ENCODE results near the gene GAST. TPM values are rescaled to one million over a fixed set of nuclear protein-coding genes. Genes with fewer than 3 reads are reported as not detected.
A peak's percentile ranks its signal among the peaks of the same experiment; 100 is the strongest.

GAST gene
- polyA plus RNA-seq, 2 of the 4 experiments (the other 2 are of a cell fraction): not detected

- TF ChIP-seq HMGXB4 (CRISPR knock-in tag; IDR thresholded peaks at IDR 0.05; ENCODE audit: borderline replicate concordance) (no peak; the same call in 1 of the 2 replicates), NPAS2 (CRISPR knock-in tag; IDR thresholded peaks at IDR 0.05; ENCODE audit: borderline replicate concordance) (no peak), HOXA7 (CRISPR knock-in tag; IDR thresholded peaks at IDR 0.05) (peak; percentile 96), TP53 (CRISPR knock-in tag; IDR thresholded peaks at IDR 0.05) (peak; percentile 95; the same call in 1 of the 2 replicates), RFX5 (IDR thresholded peaks at IDR 0.05) (no peak), POLR2AphosphoS2 (conservative IDR thresholded peaks at IDR 0.05; ENCODE audit: low read length) (peak; percentile 57), JUNB (IDR thresholded peaks at IDR 0.05) (no peak), BHLHE40 (IDR thresholded peaks at IDR 0.05; ENCODE audit: low read depth, low read length) (no peak), HOXB5 (CRISPR knock-in tag; IDR thresholded peaks at IDR 0.05) (no peak), ZFP36 (IDR thresholded peaks at IDR 0.05; ENCODE audit: borderline replicate concordance, partially characterized antibody) (no peak), CHD2 (IDR thresholded peaks at IDR 0.05; ENCODE audit: low read length, partially characterized antibody) (no peak), MAFK (IDR thresholded peaks at IDR 0.05; ENCODE audit: partially characterized antibody) (no peak)
- TF ChIP-seq, protein P1, sequence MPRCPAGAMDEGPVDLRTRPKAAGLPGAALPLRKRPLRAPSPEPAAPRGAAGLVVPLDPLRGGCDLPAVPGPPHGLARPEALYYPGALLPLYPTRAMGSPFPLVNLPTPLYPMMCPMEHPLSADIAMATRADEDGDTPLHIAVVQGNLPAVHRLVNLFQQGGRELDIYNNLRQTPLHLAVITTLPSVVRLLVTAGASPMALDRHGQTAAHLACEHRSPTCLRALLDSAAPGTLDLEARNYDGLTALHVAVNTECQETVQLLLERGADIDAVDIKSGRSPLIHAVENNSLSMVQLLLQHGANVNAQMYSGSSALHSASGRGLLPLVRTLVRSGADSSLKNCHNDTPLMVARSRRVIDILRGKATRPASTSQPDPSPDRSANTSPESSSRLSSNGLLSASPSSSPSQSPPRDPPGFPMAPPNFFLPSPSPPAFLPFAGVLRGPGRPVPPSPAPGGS (IDR thresholded peaks at IDR 0.05): no peak; the same call in 2 of the 3 replicates
These were observed 22.4 kb upstream of the GAST start (continued) for GRCh38 chr17:41689497-41690299.

DNA sequence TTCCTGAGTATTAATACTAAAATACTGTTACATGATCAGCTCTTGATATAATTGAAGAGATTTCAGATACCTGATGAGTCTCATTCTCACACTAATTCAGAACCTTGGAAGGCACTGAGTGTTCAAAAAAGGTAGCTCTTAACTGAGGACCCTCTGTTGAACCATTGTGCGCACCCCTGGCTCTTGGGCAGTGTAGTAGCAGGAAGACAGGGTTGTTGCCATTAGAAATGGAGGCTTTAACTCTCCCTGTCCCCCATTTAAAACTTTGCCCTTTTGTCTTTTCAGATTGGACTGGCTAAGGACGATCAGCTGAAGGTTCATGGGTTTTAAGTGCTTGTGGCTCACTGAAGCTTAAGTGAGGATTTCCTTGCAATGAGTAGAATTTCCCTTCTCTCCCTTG, 21.6 kb upstream of the GAST start:
- Histone ChIP-seq H3K27ac (peak overlapping the region; percentile 95 to 98), H3K4me1 (peaks cover 29% of the 10 kb centered on the region), H3K9me3 (no peaks in the 10 kb centered on the region), H3K4me2 (peak overlapping the region; percentile 81), H3K4me3 (peak overlapping the region; percentile 93)
- ATAC-seq: no peak
- CTCF ChIA-PET: interaction anchor here (0.9 to 18.1 kb wide), 15 partner anchors 11 to 272 kb away, joined by 3 to 329 read pairs (median 4); partner anchors contain the start of genes JUP and P3H4
- no peak for DNase-seq (ENCODE audit: low read depth in 1 of 2, low spot score in 1 of 2)
- POLR2A ChIA-PET: interaction anchor here (0.7 to 4.4 kb wide), 9 partner anchors 9 to 1402 kb away, joined by 3 to 258 read pairs (median 4); partner anchors contain the start of genes FKBP10, JUP, ODAD4 and P3H4
- FAIRE-seq: peak; percentile 43
- 68% methylated on average over 2 of the region's 2 CpGs for WGBS (ENCODE audit: missing lambda C conversion rate)
- TF ChIP-seq E2F6 (IDR thresholded peaks at IDR 0.05; ENCODE audit: borderline replicate concordance, low read depth) (no peak), HOXB13 (CRISPR knock-in tag; IDR thresholded peaks at IDR 0.05; ENCODE audit: low read depth) (no peak), CBX8 (IDR thresholded peaks at IDR 0.05) (no peak), CHD2 (IDR thresholded peaks at IDR 0.05; ENCODE audit: low read length, partially characterized antibody) (no peak), HOXA7 (CRISPR knock-in tag; IDR thresholded peaks at IDR 0.05) (peak; percentile 96; the same call in 1 of the 2 replicates), RNF2 (IDR thresholded peaks at IDR 0.05; ENCODE audit: borderline replicate concordance, low read depth) (no peak), SREBF2 (IDR thresholded peaks at IDR 0.05) (no peak), HDAC2 (IDR thresholded peaks at IDR 0.05) (no peak), POLR2AphosphoS2 (conservative IDR thresholded peaks at IDR 0.05; ENCODE audit: low read length) (no peak), RARB (CRISPR knock-in tag; IDR thresholded peaks at IDR 0.05) (peak; percentile 81), PHF8 (IDR thresholded peaks at IDR 0.05; ENCODE audit: borderline replicate concordance, low read depth) (no peak), HMGXB4 (CRISPR knock-in tag; IDR thresholded peaks at IDR 0.05; ENCODE audit: borderline replicate concordance) (peak; percentile 91), EHF (CRISPR knock-in tag; IDR thresholded peaks at IDR 0.05) (no peak), ELK1 (IDR thresholded peaks at IDR 0.05; ENCODE audit: low read depth, low read length) (no peak), ZNF302 (CRISPR knock-in tag; IDR thresholded peaks at IDR 0.05) (no peak), ZC3H11A (IDR thresholded peaks at IDR 0.05) (no peak), MAZ (IDR thresholded peaks at IDR 0.05; ENCODE audit: borderline replicate concordance, low read depth, low read length) (no peak), SMC3 (IDR thresholded peaks at IDR 0.05) (no peak), EP300 (IDR thresholded peaks at IDR 0.05) (no peak), RCOR1 (IDR thresholded peaks at IDR 0.05; ENCODE audit: low read depth, low read length) (no peak), TFCP2L1 (CRISPR knock-in tag; IDR thresholded peaks at IDR 0.05) (no peak; the same call in none of the 2 replicates), BHLHE40 (IDR thresholded peaks at IDR 0.05; ENCODE audit: low read depth, low read length) (no peak), TP53 (CRISPR knock-in tag; IDR thresholded peaks at IDR 0.05) (peak; percentile 93), EHMT2 (IDR thresholded peaks at IDR 0.05; ENCODE audit: low read depth) (no peak), FOSB (CRISPR knock-in tag; IDR thresholded peaks at IDR 0.05) (peak; percentile 90)

All from A549 (cell line).